Vagina (tissue), 2 donors: Measurements from ENCODE around the gene PRXL2B. TPM values are rescaled to one million over a fixed set of nuclear protein-coding genes. Genes with fewer than 3 reads are reported as not detected.
"Not testable (repeated sequence)": the region's sequence is repeated elsewhere in the genome, so short reads cannot be mapped to it uniquely, and the experiment has no call there.

Source experiments
- DNase-seq, 2 donors: peaks; one replicate each; pipeline ENCODE4 v3.0.0-alpha.2; 2017; ENCODE audit errors: extremely low spot score in 2 of 2
- H3K27ac ChIP-seq: fragments of 200-600 bp; sonication (generic); one replicate; pipeline ENCODE4 v1.5.1; 2019
- H3K27me3 ChIP-seq: fragments of 200-600 bp; sonication (generic); one replicate; pipeline ENCODE4 v1.5.1; 2019
- H3K36me3 ChIP-seq, 2 donors: fragments of 200-600 bp; sonication (generic); one replicate each; pipeline ENCODE4 v1.5.1; 2017 to 2019
- H3K4me1 ChIP-seq: fragments of 200-600 bp; sonication (generic); one replicate; pipeline ENCODE4 v1.5.1; 2019
- H3K4me3 ChIP-seq, 2 donors: fragments of 200-600 bp; sonication (generic); 1 replicate in 1 of 2; 2 replicates in 1 of 2; pipeline ENCODE4 v1.5.1; 2016 to 2019
- H3K9me3 ChIP-seq: fragments of 200-600 bp; sonication (generic); one replicate; pipeline ENCODE4 v1.5.1; 2019
- POLR2A ChIP-seq, 2 donors: fragments of 450-650 bp; IDR thresholded peaks; one replicate each; pipeline ENCODE4 v1.6.1; 2017; ENCODE audit warnings: antibody characterized with exemption in 2 of 2, mild to moderate bottlenecking in 2 of 2, moderate library complexity in 2 of 2
- POLR2AphosphoS5 ChIP-seq, 2 donors: sonication (generic); formaldehyde crosslinking; IDR thresholded peaks; one replicate each; pipeline ENCODE4 v1.9.0; 2017; ENCODE audit warnings: antibody characterized with exemption in 2 of 2, mild to moderate bottlenecking in 2 of 2, low read depth in 1 of 2; ENCODE audit not compliant: insufficient read depth in 1 of 2
- intact Hi-C: fragments of 100-400 bp; cut with DNase I; formaldehyde crosslinking; loops from one replicate; pipeline ENCODE4 v1.15.1; 2023
- total RNA-seq: library from RNA; depleted of rRNA; stranded (reverse); fragments of >200 nt; gene quantifications from one replicate; pipeline ENCODE4 v1.2.3, GENCODE V29; 2016
- TF ChIP-seq, protein P1 (sequence below), 3 experiments: fragments of 450-650 bp in 2 of 3; fragments of 200-600 bp in 1 of 3; sonication (generic) in 1 of 3; IDR thresholded peaks; one replicate each; pipeline ENCODE4 v1.5.1; 2017 to 2019; ENCODE audit warnings: antibody characterized with exemption in 3 of 3, mild to moderate bottlenecking in 2 of 3, moderate library complexity in 2 of 3

PRXL2B gene
- total RNA-seq, 1 donor from 2014 or later: 16.2 TPM

DNA sequence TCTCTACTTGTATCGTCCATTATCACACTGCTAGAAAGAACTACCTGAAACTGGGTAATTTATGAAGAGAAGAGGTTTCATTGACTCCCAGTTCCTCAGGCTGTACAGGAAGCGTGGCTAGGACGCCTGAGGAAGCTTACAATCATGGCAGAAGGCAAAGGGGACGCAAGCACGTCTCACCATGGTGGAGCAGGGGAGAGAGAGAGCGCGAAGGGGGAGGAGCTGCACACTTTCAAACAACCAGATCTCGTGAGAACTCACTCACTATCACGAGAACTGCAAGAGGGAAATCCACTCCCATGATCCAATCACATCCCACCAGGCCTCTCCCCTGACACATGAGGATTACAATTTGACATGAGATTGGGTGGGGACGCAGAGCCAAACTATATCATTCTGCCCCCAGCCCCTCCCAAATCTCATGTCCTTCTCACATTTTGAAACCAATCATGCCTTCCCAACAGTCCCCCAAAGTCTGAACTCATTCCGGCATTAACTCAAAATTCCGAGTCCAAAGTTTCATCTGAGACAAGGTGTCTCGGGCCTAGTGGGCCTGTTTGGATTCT lies 38.2 kb downstream of the PRXL2B start:
- no peak overlapping the region for H3K4me3 ChIP-seq
- intact Hi-C loops: no loop called here
- TF ChIP-seq, protein P1, sequence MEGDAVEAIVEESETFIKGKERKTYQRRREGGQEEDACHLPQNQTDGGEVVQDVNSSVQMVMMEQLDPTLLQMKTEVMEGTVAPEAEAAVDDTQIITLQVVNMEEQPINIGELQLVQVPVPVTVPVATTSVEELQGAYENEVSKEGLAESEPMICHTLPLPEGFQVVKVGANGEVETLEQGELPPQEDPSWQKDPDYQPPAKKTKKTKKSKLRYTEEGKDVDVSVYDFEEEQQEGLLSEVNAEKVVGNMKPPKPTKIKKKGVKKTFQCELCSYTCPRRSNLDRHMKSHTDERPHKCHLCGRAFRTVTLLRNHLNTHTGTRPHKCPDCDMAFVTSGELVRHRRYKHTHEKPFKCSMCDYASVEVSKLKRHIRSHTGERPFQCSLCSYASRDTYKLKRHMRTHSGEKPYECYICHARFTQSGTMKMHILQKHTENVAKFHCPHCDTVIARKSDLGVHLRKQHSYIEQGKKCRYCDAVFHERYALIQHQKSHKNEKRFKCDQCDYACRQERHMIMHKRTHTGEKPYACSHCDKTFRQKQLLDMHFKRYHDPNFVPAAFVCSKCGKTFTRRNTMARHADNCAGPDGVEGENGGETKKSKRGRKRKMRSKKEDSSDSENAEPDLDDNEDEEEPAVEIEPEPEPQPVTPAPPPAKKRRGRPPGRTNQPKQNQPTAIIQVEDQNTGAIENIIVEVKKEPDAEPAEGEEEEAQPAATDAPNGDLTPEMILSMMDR (IDR thresholded peaks at IDR 0.05): no peak
- TF ChIP-seq POLR2AphosphoS5 (IDR thresholded peaks at IDR 0.05; ENCODE audit: insufficient read depth in 1 of 2, low read depth in 1 of 2) (no peak), POLR2A (IDR thresholded peaks at IDR 0.05) (no peak)
- no peaks in the 10 kb centered on the region for H3K36me3 ChIP-seq
- no peak for DNase-seq
- H3K27me3 ChIP-seq: peaks cover 10% of the 10 kb centered on the region
- peaks cover 7% of the 10 kb centered on the region for H3K4me1 ChIP-seq
- H3K27ac ChIP-seq: no peak overlapping the region
- no peaks in the 10 kb centered on the region for H3K9me3 ChIP-seq

DNA sequence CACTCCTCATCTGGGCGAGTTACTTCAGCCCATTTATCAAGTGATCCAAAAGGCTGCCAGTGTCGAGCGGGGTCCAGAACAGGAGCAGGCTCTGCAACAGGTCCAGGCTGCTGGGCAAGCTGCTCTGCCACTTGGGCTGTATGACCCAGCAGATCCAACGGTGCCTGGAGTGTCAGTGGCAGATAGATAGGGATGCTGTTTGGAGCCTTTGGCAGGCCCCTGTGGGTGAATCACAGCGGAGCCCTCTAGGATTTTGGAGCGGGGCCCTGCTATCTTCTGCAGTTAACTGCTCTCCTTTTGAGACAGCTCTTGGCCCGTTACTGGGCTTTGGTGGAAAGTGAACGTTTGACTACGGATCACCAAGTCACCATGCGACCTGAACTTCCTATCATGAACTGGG lies 38.7 kb downstream of the PRXL2B start:
- intact Hi-C loops: no loop called here
- Histone ChIP-seq H3K4me3 (no peak overlapping the region), H3K4me1 (peaks cover 7% of the 10 kb centered on the region), H3K27ac (no peak overlapping the region), H3K9me3 (no peaks in the 10 kb centered on the region), H3K27me3 (peaks cover 10% of the 10 kb centered on the region), H3K36me3 (no peaks in the 10 kb centered on the region)
- DNase-seq: no peak
- TF ChIP-seq, protein P1 (IDR thresholded peaks at IDR 0.05): no peak
- TF ChIP-seq POLR2A (IDR thresholded peaks at IDR 0.05) (no peak), POLR2AphosphoS5 (IDR thresholded peaks at IDR 0.05; ENCODE audit: insufficient read depth in 1 of 2, low read depth in 1 of 2) (no peak)

- H3K27ac ChIP-seq, H3K9me3 ChIP-seq, H3K27me3 ChIP-seq, DNase-seq, H3K36me3 ChIP-seq, H3K4me3 ChIP-seq, H3K4me1 ChIP-seq, intact Hi-C loops: not testable (repeated sequence)
These were observed 39.2 kb downstream of the PRXL2B start for GRCh38 chr1:2625748-2626147.

GRCh38 chr1:2627746-2628145 lies 41.2 kb downstream of the PRXL2B start:
- TF ChIP-seq, protein P1 (IDR thresholded peaks at IDR 0.05): no peak
- TF ChIP-seq POLR2AphosphoS5 (IDR thresholded peaks at IDR 0.05; ENCODE audit: insufficient read depth in 1 of 2, low read depth in 1 of 2) (no peak), POLR2A (IDR thresholded peaks at IDR 0.05) (no peak)
- intact Hi-C loops: no loop called here

DNA sequence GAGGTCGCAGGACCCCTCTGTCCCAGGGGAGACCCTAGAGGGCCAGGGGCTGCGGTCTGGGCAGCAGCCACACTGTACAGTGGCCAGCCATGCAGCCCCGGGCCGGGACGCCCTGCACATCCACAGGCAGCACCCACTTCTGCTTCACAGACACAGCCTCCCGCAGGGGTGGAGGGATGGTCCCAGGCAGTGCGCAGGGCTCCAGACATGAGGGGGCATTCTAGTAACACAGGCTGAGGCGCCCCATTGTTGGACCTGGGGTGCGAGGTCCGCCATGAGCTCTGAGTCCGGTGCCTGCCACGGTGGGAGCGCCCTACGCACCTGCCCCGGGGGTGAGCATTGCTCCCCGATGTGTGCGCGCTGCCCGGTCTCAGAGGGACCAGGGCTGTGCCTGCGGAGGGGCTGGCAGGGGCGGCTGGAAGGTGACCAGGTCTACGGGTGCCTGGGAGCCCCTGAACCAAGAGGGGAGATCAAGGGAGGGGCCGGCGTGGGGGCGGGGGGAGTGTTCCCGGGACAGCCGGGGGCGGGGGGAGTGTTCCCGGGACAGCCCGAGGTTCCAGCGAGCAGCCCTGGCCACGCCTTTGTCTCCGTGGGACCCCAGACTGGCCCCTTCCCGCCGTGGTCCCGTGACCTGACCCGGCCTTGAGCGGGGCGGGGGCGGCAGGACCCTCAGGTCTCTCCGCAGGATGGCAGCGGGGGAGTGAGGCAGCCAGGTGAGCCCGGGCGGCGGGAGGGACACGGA lies 41.8 kb downstream of the PRXL2B start:
- TF ChIP-seq POLR2AphosphoS5 (IDR thresholded peaks at IDR 0.05; ENCODE audit: insufficient read depth in 1 of 2, low read depth in 1 of 2) (no peak), POLR2A (IDR thresholded peaks at IDR 0.05) (no peak)
- TF ChIP-seq, protein P1 (IDR thresholded peaks at IDR 0.05): no peak
- intact Hi-C loops: no loop called here
- no peak for DNase-seq
- peaks cover 7% of the 10 kb centered on the region for H3K4me1 ChIP-seq
- no peaks in the 10 kb centered on the region for H3K36me3 ChIP-seq
- no peak overlapping the region for H3K27ac ChIP-seq
- peaks cover 10% of the 10 kb centered on the region for H3K27me3 ChIP-seq
- H3K4me3 ChIP-seq: no peak overlapping the region
- H3K9me3 ChIP-seq: no peaks in the 10 kb centered on the region

More at GRCh38 chr1:2627746-2628145, 41.2 kb downstream of the PRXL2B start:
- no peak overlapping the region for H3K4me3 ChIP-seq
- no peaks in the 10 kb centered on the region for H3K9me3 ChIP-seq
- H3K4me1 ChIP-seq: peaks cover 7% of the 10 kb centered on the region
- no peak overlapping the region for H3K27ac ChIP-seq
- no peak for DNase-seq
- H3K27me3 ChIP-seq: peaks cover 10% of the 10 kb centered on the region
- no peaks in the 10 kb centered on the region for H3K36me3 ChIP-seq
